ENCODE data around the gene FLRT1.

Gene FLRT1

GRCh38 chr11:64072871-64073270 lies 37.1 kb downstream of the FLRT1 start:
- DNase-seq (ENCODE audit: low read depth), result no peak
- no peak for TF ChIP-seq CTCF (conservative IDR thresholded peaks at IDR 0.05; ENCODE audit: low read length)
- no peak overlapping the region for H3K4me3 ChIP-seq (ENCODE audit: low read length)

- DNase-seq (ENCODE audit: low read depth), result no peak
- H3K4me3 ChIP-seq (ENCODE audit: low read length), result no peak overlapping the region
- no peak for TF ChIP-seq CTCF (conservative IDR thresholded peaks at IDR 0.05; ENCODE audit: low read length)
These were observed 37.8 kb downstream of the FLRT1 start for GRCh38 chr11:64073542-64073941.

GRCh38 chr11:64074239-64074638 lies 38.5 kb downstream of the FLRT1 start:
- no peak for DNase-seq (ENCODE audit: low read depth)
- H3K4me3 ChIP-seq (ENCODE audit: low read length), result no peak overlapping the region
- TF ChIP-seq CTCF (conservative IDR thresholded peaks at IDR 0.05; ENCODE audit: low read length), result no peak

- H3K4me3 ChIP-seq (ENCODE audit: low read length), result no peak overlapping the region
- DNase-seq (ENCODE audit: low read depth), result no peak
- no peak for TF ChIP-seq CTCF (conservative IDR thresholded peaks at IDR 0.05; ENCODE audit: low read length)
These were observed 41.0 kb downstream of the FLRT1 start for GRCh38 chr11:64076758-64077157.

DNA sequence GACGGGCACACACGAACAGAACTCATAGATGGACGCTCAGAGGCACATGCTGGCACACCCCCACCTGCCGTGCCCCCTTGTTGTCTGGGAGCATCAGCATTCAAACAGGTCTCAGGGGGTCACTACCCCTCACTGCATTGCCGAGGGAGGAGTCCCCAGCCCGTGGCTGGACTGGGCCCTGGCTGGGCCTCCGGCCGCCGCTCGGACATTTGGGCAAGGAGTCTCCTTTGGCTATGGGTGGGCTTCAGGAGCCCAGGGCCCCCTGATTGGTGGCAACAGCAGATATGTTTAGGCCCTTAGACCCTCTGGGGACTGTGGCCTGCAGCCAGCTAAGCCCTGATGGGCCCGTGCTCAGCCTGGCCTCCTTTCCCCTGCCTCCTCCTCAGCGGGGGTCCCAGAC lies 41.9 kb downstream of the FLRT1 start:
- TF ChIP-seq CTCF (conservative IDR thresholded peaks at IDR 0.05; ENCODE audit: low read length), result no peak
- no peak for DNase-seq (ENCODE audit: low read depth)
- H3K4me3 ChIP-seq (ENCODE audit: low read length), result no peak overlapping the region

- DNase-seq (ENCODE audit: low read depth), result no peak
These were observed 42.6 kb downstream of the FLRT1 start for GRCh38 chr11:64078284-64078683.

DNA sequence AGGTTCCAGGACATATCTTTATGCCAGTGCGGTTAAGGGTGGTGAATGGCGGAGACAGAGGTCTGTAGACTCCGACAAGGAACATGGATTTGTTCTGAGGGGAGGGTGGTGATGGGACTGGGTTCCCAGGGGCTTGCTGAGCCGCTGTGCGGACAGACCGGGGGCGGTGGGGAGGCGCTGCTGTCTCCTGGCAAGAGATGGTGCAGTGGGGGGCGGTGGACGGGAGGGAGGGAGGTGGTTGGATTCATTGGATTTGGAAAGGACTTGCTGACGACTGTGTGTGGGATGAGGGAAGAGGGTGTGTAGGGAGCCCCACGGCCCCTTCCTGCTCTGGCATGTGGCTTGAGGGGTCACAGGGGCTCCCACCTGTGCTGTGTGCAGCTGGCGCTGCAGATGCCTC lies 43.2 kb downstream of the FLRT1 start:
- TF ChIP-seq CTCF (conservative IDR thresholded peaks at IDR 0.05; ENCODE audit: low read length), result no peak
- no peak for DNase-seq (ENCODE audit: low read depth)
- no peak overlapping the region for H3K4me3 ChIP-seq (ENCODE audit: low read length)

More at GRCh38 chr11:64078284-64078683, 42.6 kb downstream of the FLRT1 start:
- TF ChIP-seq CTCF (conservative IDR thresholded peaks at IDR 0.05; ENCODE audit: low read length), result no peak
- no peak overlapping the region for H3K4me3 ChIP-seq (ENCODE audit: low read length)

Data from AG10803 (cell line).